Mucosa of descending colon (tissue), 3 donors: ENCODE data around the gene SPAG17. TPM values are rescaled to one million over a fixed set of nuclear protein-coding genes. Genes with fewer than 3 reads are reported as not detected.

ENCODE experiments used
- ATAC-seq: fragments of 200-7000 bp; cut with Tn5 transposase; one replicate; pipeline ENCODE4 v1.9.1; 2020; ENCODE audit warnings: mild to moderate bottlenecking, moderate library complexity
- DNase-seq, 3 donors: peaks; one replicate each; pipeline ENCODE4 v3.0.0-alpha.2; 2020
- H3K36me3 ChIP-seq: fragments of 200-600 bp; one replicate; pipeline ENCODE4 v1.8.0; 2021; ENCODE audit warnings: low read depth, mild to moderate bottlenecking
- H3K4me1 ChIP-seq: fragments of 200-600 bp; one replicate; pipeline ENCODE4 v1.8.0; 2021; ENCODE audit warnings: low read depth, mild to moderate bottlenecking
- H3K4me3 ChIP-seq: fragments of 200-600 bp; one replicate; pipeline ENCODE4 v1.8.0; 2021; ENCODE audit warnings: mild to moderate bottlenecking
- H3K9me3 ChIP-seq: fragments of 200-600 bp; one replicate; pipeline ENCODE4 v1.8.0; 2021; ENCODE audit warnings: mild to moderate bottlenecking
- CTCF ChIP-seq: fragments of 200-600 bp; IDR thresholded peaks from one replicate; pipeline ENCODE4 v1.8.0; 2022; ENCODE audit warnings: antibody characterized with exemption, mild to moderate bottlenecking
- intact Hi-C, 2 donors: fragments of 100-400 bp; cut with DNase I in 1 of 2; cut with micrococcal nuclease in 1 of 2; formaldehyde crosslinking; loops; one replicate each; pipeline versions ENCODE4 v1.11.0 to v1.11.1; 2022; cut with DNase I, micrococcal nuclease
- total RNA-seq, 3 donors: library from RNA; stranded (reverse); fragmentation: NEBNext Ultra II Directional in 2 of 3; extraction: Animal tissue kit (Norgen Biotek cat#: 25700) in 2 of 3; gene quantifications; one replicate each; pipeline versions ENCODE4 v1.2.1 to v1.2.4, GENCODE V29; 2021 to 2023
- donor health status: DM: no; HTN: no; CAD: no; lungs with moderate emphysema.
- donor health status: DM: no; HTN: no; CAD: no.
- donor health status: DM: no; HTN: yes; CAD: no.

SPAG17 gene
- total RNA-seq, 3 donors from 2014 or later, result not detected

DNA sequence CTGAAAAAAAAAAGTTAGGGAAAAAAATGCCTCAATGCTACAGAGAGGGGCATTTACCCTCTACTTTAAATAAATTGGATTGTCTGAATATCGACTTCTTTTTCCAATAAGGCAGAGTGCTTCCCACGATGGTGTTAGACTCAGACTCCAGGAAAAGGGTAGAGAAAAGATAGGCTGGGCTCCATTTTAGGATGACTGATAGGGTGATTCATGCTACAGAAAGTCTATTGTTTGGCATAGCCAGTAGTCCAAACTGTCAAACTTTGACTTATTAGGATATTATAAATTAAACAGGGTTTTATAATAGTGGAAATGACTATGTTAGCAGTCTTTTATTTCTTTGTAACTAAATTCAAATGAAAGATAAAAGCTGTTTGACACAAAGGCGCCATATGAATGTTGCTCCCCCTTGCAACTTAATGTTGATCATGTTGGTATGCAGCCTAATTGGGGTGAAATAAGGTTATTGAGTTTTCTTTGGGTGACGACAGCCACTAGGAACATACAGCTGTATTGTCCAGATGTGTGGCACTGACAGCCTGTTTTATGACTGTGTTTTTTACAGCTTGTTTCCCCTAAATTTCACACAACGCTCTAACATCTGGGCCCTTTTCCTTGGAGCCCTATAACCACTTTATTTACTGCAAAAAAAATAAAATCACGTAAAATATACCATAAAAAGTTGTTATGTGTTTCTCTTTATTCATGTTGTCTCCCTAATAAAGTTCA, 69.3 kb downstream of the SPAG17 start:
- no peak for ATAC-seq
- H3K4me3 ChIP-seq, result no peak overlapping the region

GRCh38 chr1:118113261-118113660, 71.8 kb downstream of the SPAG17 start:
- H3K36me3 ChIP-seq, result no peaks in the 10 kb centered on the region
- no peak for TF ChIP-seq CTCF
- DNase-seq (no peak), ATAC-seq (no peak)
- no peaks in the 10 kb centered on the region for H3K9me3 ChIP-seq
- intact Hi-C loops, result no loop called here
- no peak overlapping the region for H3K4me3 ChIP-seq
- no peaks in the 10 kb centered on the region for H3K4me1 ChIP-seq

More for the DNA sequence above, 69.3 kb downstream of the SPAG17 start:
- H3K9me3 ChIP-seq, result no peaks in the 10 kb centered on the region
- intact Hi-C loops, result no loop called here
- H3K36me3 ChIP-seq, result no peaks in the 10 kb centered on the region
- DNase-seq, result no peak
- TF ChIP-seq CTCF, result no peak
- H3K4me1 ChIP-seq, result no peaks in the 10 kb centered on the region

DNA sequence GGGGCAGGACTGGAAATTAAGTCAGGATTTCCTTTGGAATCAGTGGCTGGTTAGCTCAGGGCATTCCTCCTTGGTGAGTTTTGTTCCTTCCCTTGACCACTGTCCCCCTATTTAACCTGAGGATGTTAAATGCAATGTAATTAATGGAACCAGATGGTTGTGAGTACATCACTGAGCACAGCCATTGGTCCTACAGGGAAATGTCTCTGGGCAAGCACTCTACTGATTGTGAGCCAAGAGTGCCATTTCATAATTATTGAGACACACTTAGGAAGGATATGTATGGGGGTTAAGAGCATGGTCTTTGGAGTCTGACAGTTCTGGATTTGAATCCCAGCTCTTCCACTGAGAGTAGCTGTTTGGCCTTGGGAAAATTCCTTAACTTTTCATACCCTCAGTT, 74.4 kb downstream of the SPAG17 start:
- no peaks in the 10 kb centered on the region for H3K9me3 ChIP-seq
- no peaks in the 10 kb centered on the region for H3K4me1 ChIP-seq
- no peak overlapping the region for H3K4me3 ChIP-seq
- no peak for TF ChIP-seq CTCF
- intact Hi-C loops, result no loop called here
- no peaks in the 10 kb centered on the region for H3K36me3 ChIP-seq
- DNase-seq (no peak), ATAC-seq (no peak)

DNA sequence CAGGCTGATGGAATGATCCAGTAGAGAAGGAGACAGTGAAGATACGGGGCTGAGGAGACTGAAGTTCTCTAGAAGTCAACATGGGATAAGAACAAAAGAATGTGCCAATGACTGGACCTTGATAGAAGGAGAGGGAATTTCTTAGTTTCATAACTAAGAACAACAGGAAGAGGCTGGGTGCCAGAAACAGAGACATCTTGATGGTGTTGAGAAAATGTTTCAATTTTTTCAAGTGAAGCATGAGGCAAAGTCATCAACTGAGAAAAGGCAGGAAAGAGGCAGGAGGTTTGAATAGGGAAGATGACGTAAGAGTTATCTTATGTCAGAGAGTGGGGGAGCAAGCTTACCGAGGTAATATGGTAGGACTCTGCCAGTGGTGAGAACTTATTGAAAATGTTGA, 80.1 kb downstream of the SPAG17 start:
- Histone ChIP-seq H3K4me1 (peaks cover 6% of the 10 kb centered on the region), H3K36me3 (no peaks in the 10 kb centered on the region), H3K4me3 (no peak overlapping the region), H3K9me3 (no peaks in the 10 kb centered on the region)
- TF ChIP-seq CTCF, result no peak
- DNase-seq, result no peak
- intact Hi-C loops, result no loop called here
- no peak for ATAC-seq

DNA sequence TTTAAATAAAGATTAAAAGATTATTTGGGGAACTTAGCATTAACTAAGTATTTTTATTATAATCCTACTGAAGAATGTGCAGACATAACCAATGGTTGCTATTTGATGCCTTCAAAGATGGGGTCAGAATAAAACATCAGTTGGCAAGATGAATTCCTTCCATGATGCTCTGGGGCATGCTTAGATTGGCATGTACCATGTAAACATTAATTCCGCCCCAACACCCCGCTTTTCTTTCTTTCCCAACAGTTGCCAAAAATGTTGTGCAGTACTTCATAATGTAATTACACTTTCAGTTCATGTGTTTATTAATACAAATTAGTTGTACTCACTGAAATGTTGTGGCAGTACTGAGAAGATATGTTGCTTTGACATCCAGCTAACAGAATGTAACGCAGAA, 82.6 kb downstream of the SPAG17 start:
- DNase-seq (no peak), ATAC-seq (no peak)
- no peak for TF ChIP-seq CTCF
- H3K4me1 ChIP-seq, result peaks cover 9% of the 10 kb centered on the region
- intact Hi-C loops, result no loop called here
- H3K36me3 ChIP-seq, result no peaks in the 10 kb centered on the region
- H3K9me3 ChIP-seq, result no peaks in the 10 kb centered on the region
- no peak overlapping the region for H3K4me3 ChIP-seq

DNA sequence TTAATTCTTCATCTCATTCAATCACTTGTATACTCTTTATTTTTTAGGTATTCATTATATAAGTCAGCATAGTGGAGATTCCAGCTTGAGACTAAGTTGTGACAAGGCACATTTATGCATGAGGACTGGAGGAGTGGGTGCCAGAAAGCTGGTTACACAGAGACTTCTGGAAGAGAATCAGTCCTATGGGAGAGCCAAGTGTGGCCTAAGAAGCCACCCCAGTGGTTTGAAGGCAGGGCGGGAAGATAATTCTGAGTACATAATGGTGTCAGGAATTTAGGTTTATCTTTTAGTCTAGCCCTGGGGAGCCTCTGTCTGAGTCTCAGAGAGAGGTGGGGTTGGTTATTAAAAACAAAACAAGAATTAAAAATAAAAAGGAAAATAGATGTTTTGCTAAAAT, 83.0 kb downstream of the SPAG17 start:
- no peak overlapping the region for H3K4me3 ChIP-seq
- H3K36me3 ChIP-seq, result no peaks in the 10 kb centered on the region
- no peak for TF ChIP-seq CTCF
- peaks cover 9% of the 10 kb centered on the region for H3K4me1 ChIP-seq
- DNase-seq (no peak), ATAC-seq (no peak)
- no peaks in the 10 kb centered on the region for H3K9me3 ChIP-seq
- intact Hi-C loops, result no loop called here
